IMR-90 (cell line): ENCODE results near the gene TPCN1. TPM values are rescaled to one million over a fixed set of nuclear protein-coding genes. Genes with fewer than 3 reads are reported as not detected.

Experiments
- ATAC-seq: fragments of 200-7000 bp; cut with Tn5 transposase; 2 replicates; pipeline ENCODE4 v1.9.1; 2020; ENCODE audit warnings: low read depth, mild to moderate bottlenecking, moderate library complexity
- BruUV-seq: library from RNA; stranded (reverse); fragments of 400-500 nt; replicated peaks from 2 replicates; lab custom pipeline; 2021; lab: Mats Ljungman, UMichigan
- CTCF ChIA-PET: fragments of 300-600 bp; formaldehyde crosslinking; extraction: SDS; loops from one replicate; lab custom pipeline; 2021; ENCODE audit warnings: antibody characterized with exemption; lab: Yijun Ruan, JAX
- POLR2A ChIA-PET: fragments of 300-600 bp; sonication (Branson Sonifier 250); formaldehyde crosslinking; loops from one replicate; lab custom pipeline; 2022; ENCODE audit warnings: antibody characterized with exemption; ENCODE audit not compliant: unreplicated experiment; lab: Charles Lee
- DNase-seq: peaks from one replicate; pipeline ENCODE4 v3.0.0; 2013
- H2AFZ ChIP-seq: replicated peaks from 2 replicates; pipeline ENCODE3; 2013; ENCODE audit warnings: low read length, mild to moderate bottlenecking; ENCODE audit not compliant: poor library complexity
- H2AK5ac ChIP-seq: 2 replicates; pipeline ENCODE4 v1.6.1; 2013; ENCODE audit warnings: low read depth, low read length, inconsistent platforms
- H2AK9ac ChIP-seq: replicated peaks from 2 replicates; pipeline ENCODE3; 2013; ENCODE audit warnings: mild to moderate bottlenecking, low read depth, low read length, moderate library complexity; ENCODE audit not compliant: poor library complexity
- H2BK120ac ChIP-seq: 2 replicates; pipeline ENCODE4 v1.6.1; 2013; ENCODE audit warnings: low read depth, low read length, inconsistent platforms
- H2BK15ac ChIP-seq: 3 replicates; pipeline ENCODE4 v1.6.1; 2013; ENCODE audit warnings: low read depth, low read length, inconsistent platforms
- H2BK20ac ChIP-seq: 2 replicates; pipeline ENCODE4 v1.6.1; 2013; ENCODE audit warnings: low read depth, mild to moderate bottlenecking, inconsistent platforms, low read length, moderate library complexity
- H2BK5ac ChIP-seq: 2 replicates; pipeline ENCODE4 v1.6.1; 2013; ENCODE audit warnings: mild to moderate bottlenecking, low read depth, low read length, inconsistent platforms; ENCODE audit not compliant: poor library complexity, severe bottlenecking
- H3K14ac ChIP-seq: replicated peaks from 2 replicates; pipeline ENCODE4 v1.6.1; 2013; ENCODE audit warnings: low read depth, low read length, inconsistent platforms
- H3K18ac ChIP-seq: 2 replicates; pipeline ENCODE4 v1.6.1; 2013; ENCODE audit warnings: low read depth, low read length, control low read depth
- H3K23ac ChIP-seq: 2 replicates; pipeline ENCODE4 v1.6.1; 2013; ENCODE audit warnings: low read depth, low read length, inconsistent platforms
- H3K27ac ChIP-seq: 2 replicates; pipeline ENCODE4 v1.5.1; 2013; ENCODE audit warnings: mild to moderate bottlenecking, control low read depth, low read length; ENCODE audit not compliant: insufficient read depth
- H3K27me3 ChIP-seq: 2 replicates; pipeline ENCODE4 v1.6.1; 2013; ENCODE audit warnings: low read length; ENCODE audit not compliant: control insufficient read depth, insufficient read depth
- H3K36me3 ChIP-seq: 2 replicates; pipeline ENCODE4 v1.6.1; 2013; ENCODE audit warnings: low read length, mixed read lengths; ENCODE audit not compliant: control insufficient read depth, insufficient read depth
- H3K4ac ChIP-seq: 2 replicates; pipeline ENCODE4 v1.6.1; 2013; ENCODE audit warnings: low read depth, low read length, inconsistent platforms
- H3K4me1 ChIP-seq: 2 replicates; pipeline ENCODE4 v1.6.1; 2013; ENCODE audit warnings: low read length, mixed read lengths; ENCODE audit not compliant: control insufficient read depth, insufficient read depth
- H3K4me2 ChIP-seq: 2 replicates; pipeline ENCODE4 v1.6.1; 2013; ENCODE audit warnings: low read depth, mild to moderate bottlenecking, control low read depth, low read length, moderate library complexity
- H3K4me3 ChIP-seq: 2 replicates; pipeline ENCODE4 v1.5.1; 2013; ENCODE audit warnings: low read depth, mild to moderate bottlenecking, control low read depth, low read length, moderate library complexity; ENCODE audit not compliant: insufficient read depth
- H3K56ac ChIP-seq: 2 replicates; pipeline ENCODE4 v1.6.1; 2013; ENCODE audit warnings: low read length, inconsistent platforms; ENCODE audit not compliant: insufficient read depth; ENCODE audit errors: extremely low read depth
- H3K79me1 ChIP-seq, 2 experiments: 2 replicates each; pipeline ENCODE4 v1.6.1; 2013; ENCODE audit warnings: low read length in 2 of 2, inconsistent platforms in 1 of 2, low read depth in 1 of 2
- H3K9ac ChIP-seq: 2 replicates; pipeline ENCODE4 v1.6.1; 2013; ENCODE audit warnings: low read depth, low read length, control low read depth
- H3K9me1 ChIP-seq: 2 replicates; pipeline ENCODE4 v1.6.1; 2013; ENCODE audit warnings: low read length, inconsistent platforms; ENCODE audit not compliant: insufficient read depth
- H3K9me3 ChIP-seq: 2 replicates; pipeline ENCODE4 v1.6.1; 2013; ENCODE audit warnings: low read length; ENCODE audit not compliant: control insufficient read depth, insufficient read depth
- H4K20me1 ChIP-seq: 2 replicates; pipeline ENCODE4 v1.6.1; 2013; ENCODE audit warnings: low read length, inconsistent platforms; ENCODE audit not compliant: insufficient read depth
- H4K5ac ChIP-seq: 2 replicates; pipeline ENCODE4 v1.6.1; 2013; ENCODE audit warnings: mild to moderate bottlenecking, low read depth, low read length, control low read depth
- H4K8ac ChIP-seq, 2 experiments: 2 replicates each; pipeline ENCODE4 v1.6.1; 2013; ENCODE audit warnings: low read depth in 2 of 2, low read length in 2 of 2, control low read depth in 1 of 2, inconsistent platforms in 1 of 2
- H4K91ac ChIP-seq: 2 replicates; pipeline ENCODE4 v1.6.1; 2013; ENCODE audit warnings: low read depth, low read length, inconsistent platforms; ENCODE audit not compliant: insufficient read depth
- BHLHE40 ChIP-seq: fragments of 150-350 bp; IDR thresholded peaks from 2 replicates; pipeline ENCODE4 v1.6.1; 2016; ENCODE audit warnings: mild to moderate bottlenecking, low read depth, low read length
- CEBPB ChIP-seq: IDR thresholded peaks from 2 replicates; pipeline ENCODE4 v1.6.1; 2012; ENCODE audit warnings: low read depth, low read length, improper control_type of control experiment
- CHD1 ChIP-seq: IDR thresholded peaks from 2 replicates; pipeline ENCODE4 v1.6.1; 2012; ENCODE audit warnings: low read depth, low read length, improper control_type of control experiment
- FOS ChIP-seq: fragments of 150-350 bp; IDR thresholded peaks from 2 replicates; pipeline ENCODE4 v1.6.1; 2016; ENCODE audit warnings: low read depth, low read length
- NFE2L2 ChIP-seq: fragments of 150-350 bp; IDR thresholded peaks from 2 replicates; pipeline ENCODE4 v1.6.1; 2016; ENCODE audit warnings: low read depth, mild to moderate bottlenecking, low read length
- RCOR1 ChIP-seq: IDR thresholded peaks from 2 replicates; pipeline ENCODE4 v1.6.1; 2012; ENCODE audit warnings: mild to moderate bottlenecking, low read length, improper control_type of control experiment; ENCODE audit not compliant: insufficient replicate concordance
- SMC3 ChIP-seq: fragments of 150-350 bp; IDR thresholded peaks from 2 replicates; pipeline ENCODE4 v1.6.1; 2016; ENCODE audit warnings: low read depth, mild to moderate bottlenecking, antibody characterized with exemption, low read length, moderate library complexity
- WGBS, 2 experiments: methylation state at CpG; one replicate each; pipeline versions ENCODE4 v1.1.5 to v1.1.7; 2013; ENCODE audit warnings: missing lambda C conversion rate in 2 of 2; ENCODE audit not compliant: insufficient read length in 1 of 2; ENCODE audit errors: extremely low coverage in 2 of 2; 5-methylcytosine and 5-hydroxymethylcytosine counted together
- dilution Hi-C: fragments of 300-500 bp; cut with HindIII; formaldehyde crosslinking; loops from one replicate; pipeline ENCODE4 v1.14.3; 2018; ENCODE audit warnings: low sequenced_read_pairs; ENCODE audit not compliant: unreplicated experiment
- in situ Hi-C: fragments of 300-500 bp; cut with MboI; formaldehyde crosslinking; loops from 3 replicates; pipeline ENCODE4 v1.14.3; 2019; ENCODE audit warnings: low sequenced_read_pairs, inconsistent platforms, mixed read lengths
- intact Hi-C: fragments of 100-400 bp; cut with micrococcal nuclease; formaldehyde crosslinking; loops from 2 replicates; pipeline ENCODE4 v1.10.0; 2022
- polyA plus RNA-seq, 3 experiments: library from polyadenylated mRNA; depleted of rRNA; stranded (reverse); fragments of >200 nt; gene quantifications; 2 replicates each; pipeline ENCODE4 v1.2.3, GENCODE V29; 2012; ENCODE audit warnings: low replicate concordance in 1 of 3
- total RNA-seq: library from RNA; depleted of rRNA; stranded (reverse); fragments of >200 nt; gene quantifications from 2 replicates; pipeline ENCODE4 v1.2.3, GENCODE V29; 2012

Gene TPCN1
- total and polyA plus RNA-seq, 2 of the 4 experiments (the other 2 are of a cell fraction): 2.0 to 13.2 TPM

- ATAC-seq: peak; percentile 70
- intact Hi-C loops: no loop called here
These were observed 20.1 kb downstream of the TPCN1 start for GRCh38 chr12:113241191-113242025.

More at GRCh38 chr12:113241191-113242025, 20.1 kb downstream of the TPCN1 start:
- TF ChIP-seq SMC3: no peak
- peak; percentile 48; the same call in 1 of the 2 replicates for TF ChIP-seq BHLHE40
- peak; percentile 54 for TF ChIP-seq NFE2L2
- TF ChIP-seq FOS: peak; percentile 87; the same call in 1 of the 2 replicates
- peak; percentile 90 for TF ChIP-seq CEBPB
- TF ChIP-seq RCOR1: peak; percentile 98
- no peak for TF ChIP-seq CHD1
- BruUV-seq: no TSS peak
- Histone ChIP-seq H3K27ac (peak overlapping the region; percentile 68), H2BK5ac (peak overlapping the region; percentile 87), H3K4ac (peak overlapping the region; percentile 88), H4K8ac (peak overlapping the region; percentile 9 to 71; a peak in 2 of 4 replicates), H2AK5ac (peak overlapping the region; percentile 87), H3K36me3 (no peaks in the 10 kb centered on the region; the same call in 1 of the 2 replicates), H2AFZ (peak overlapping the region; percentile 52), H3K9me1 (peaks cover 25% of the 10 kb centered on the region), H4K5ac (no peak overlapping the region), H3K4me3 (no peak overlapping the region), H2AK9ac (peak overlapping the region; percentile 48), H3K18ac (no peak overlapping the region), H2BK20ac (peak overlapping the region; percentile 84), H3K9ac (no peak overlapping the region), H3K4me1 (peaks cover 25% of the 10 kb centered on the region), H3K9me3 (no peaks in the 10 kb centered on the region), H2BK15ac (peak overlapping the region; percentile 33; the same call in 2 of the 3 replicates), H3K27me3 (no peaks in the 10 kb centered on the region), H3K56ac (no peak overlapping the region), H3K79me1 (peaks cover 0 to 26% of the 10 kb centered on the region in 2 experiments; a peak in 2 of 4 replicates), H3K14ac (peak overlapping the region; percentile 17), H3K4me2 (0 out of 2 replicates have a peak overlapping the region, but pooled peaks have one; percentile 27), H2BK120ac (peak overlapping the region; percentile 86), H3K23ac (peak overlapping the region; percentile 12; the same call in 1 of the 2 replicates), H4K20me1 (peaks cover 7% of the 10 kb centered on the region), H4K91ac (peak overlapping the region; percentile 41; the same call in 1 of the 2 replicates)
- ChIA-PET CTCF (no interaction called here), POLR2A (no interaction called here)
- in situ Hi-C loops (no loop called here), dilution Hi-C loops (no loop called here)
- DNase-seq: peak; percentile 96
- WGBS, 2 experiments: 75% methylated on average over 3 of the region's 14 CpGs; no CpG with 5 or more reads in 1 of the 2 experiments
